GM23338 (cell line): ENCODE data around the gene PLA2G2A. TPM values are rescaled to one million over a fixed set of nuclear protein-coding genes. Genes with fewer than 3 reads are reported as not detected.

Experiments
- ATAC-seq: fragments of 200-7000 bp; cut with Tn5 transposase; 3 replicates; pipeline ENCODE4 v1.9.1; 2020
- DNase-seq: peaks from one replicate; pipeline ENCODE4 v3.0.0-alpha.2; 2015; ENCODE audit warnings: low spot score
- H2AFZ ChIP-seq: fragments of 200-600 bp; sonication (generic); 2 replicates; pipeline ENCODE4 v1.8.0; 2016; ENCODE audit warnings: antibody characterized with exemption, mild to moderate bottlenecking, moderate library complexity
- H3F3A ChIP-seq: fragments of 200-600 bp; sonication (generic); replicated peaks from 2 replicates; pipeline ENCODE4 v1.8.0; 2017; ENCODE audit warnings: antibody characterized with exemption, mixed run types, low read depth
- H3K27ac ChIP-seq: fragments of 200-600 bp; sonication (generic); 2 replicates; pipeline ENCODE4 v1.6.1; 2016; ENCODE audit warnings: low read depth
- H3K27me3 ChIP-seq: fragments of 200-600 bp; sonication (generic); 2 replicates; pipeline ENCODE4 v1.8.0; 2016; ENCODE audit warnings: mild to moderate bottlenecking, mixed run types, moderate library complexity; ENCODE audit not compliant: insufficient read depth
- H3K36me3 ChIP-seq: fragments of 200-600 bp; sonication (generic); 2 replicates; pipeline ENCODE4 v1.8.0; 2016; ENCODE audit warnings: mild to moderate bottlenecking; ENCODE audit not compliant: insufficient read depth
- H3K4me1 ChIP-seq: fragments of 200-600 bp; sonication (generic); 2 replicates; pipeline ENCODE4 v1.8.0; 2016; ENCODE audit warnings: mild to moderate bottlenecking, moderate library complexity; ENCODE audit not compliant: insufficient read depth
- H3K4me2 ChIP-seq: fragments of 200-600 bp; sonication (generic); 2 replicates; pipeline ENCODE4 v1.7.1; 2017; ENCODE audit warnings: mixed run types
- H3K4me3 ChIP-seq: fragments of 200-600 bp; sonication (generic); 2 replicates; pipeline ENCODE4 v1.6.1; 2016; ENCODE audit warnings: mixed run types
- H3K79me2 ChIP-seq: fragments of 200-600 bp; sonication (generic); replicated peaks from 2 replicates; pipeline ENCODE4 v1.8.0; 2017; ENCODE audit warnings: mild to moderate bottlenecking; ENCODE audit not compliant: insufficient read depth
- H3K9me2 ChIP-seq: fragments of 200-600 bp; sonication (generic); 2 replicates; pipeline ENCODE4 v1.8.0; 2017; ENCODE audit not compliant: insufficient read depth
- H4K20me1 ChIP-seq: fragments of 200-600 bp; sonication (generic); replicated peaks from 2 replicates; pipeline ENCODE4 v1.8.0; 2017; ENCODE audit warnings: mild to moderate bottlenecking; ENCODE audit not compliant: insufficient read depth
- H3K27ac Mint-ChIP-seq: 2 replicates; pipeline ENCODE4 v1.8.0; 2020; ENCODE audit warnings: inconsistent platforms, mild to moderate bottlenecking, moderate library complexity, mixed read lengths
- H3K27me3 Mint-ChIP-seq: 3 replicates; pipeline ENCODE4 v1.8.0; 2022; ENCODE audit warnings: low read depth, mild to moderate bottlenecking, moderate library complexity, mixed read lengths, inconsistent platforms; ENCODE audit not compliant: insufficient read depth, poor library complexity
- H3K36me3 Mint-ChIP-seq: 3 replicates; pipeline ENCODE4 v1.8.0; 2021; ENCODE audit warnings: low read depth, mild to moderate bottlenecking, inconsistent platforms, moderate library complexity, mixed read lengths
- H3K4me1 Mint-ChIP-seq: 3 replicates; pipeline ENCODE4 v1.8.0; 2020; ENCODE audit warnings: mild to moderate bottlenecking, inconsistent platforms, mixed read lengths
- H3K4me3 Mint-ChIP-seq: 3 replicates; pipeline ENCODE4 v1.8.0; 2021; ENCODE audit warnings: moderate library complexity, mild to moderate bottlenecking, inconsistent platforms, mixed read lengths
- H3K9me3 Mint-ChIP-seq: 3 replicates; pipeline ENCODE4 v1.8.0; 2020; ENCODE audit warnings: moderate library complexity, mild to moderate bottlenecking, inconsistent platforms, mixed read lengths
- CREB1 ChIP-seq: fragments of 250-450 bp; sonication (Bioruptor Pico); IDR thresholded peaks from 2 replicates; pipeline ENCODE4 v1.5.0; 2020; ENCODE audit warnings: low read depth, mild to moderate bottlenecking, moderate library complexity
- CTCF ChIP-seq, 2 experiments: fragments of 200-600 bp in 1 of 2; sonication (generic) in 1 of 2; conservative IDR thresholded peaks; 2 replicates each; pipeline versions ENCODE4 v1.5.1 to v1.6.1; 2016 to 2017; ENCODE audit warnings: antibody characterized with exemption in 2 of 2, low read depth in 2 of 2, mild to moderate bottlenecking in 2 of 2, moderate library complexity in 1 of 2
- ETS1 ChIP-seq: IDR thresholded peaks from 2 replicates; pipeline ENCODE4 v1.6.1; 2016; ENCODE audit warnings: antibody characterized with exemption
- EZH2 ChIP-seq: fragments of 200-600 bp; sonication (generic); IDR thresholded peaks from one replicate; pipeline ENCODE4 v1.8.0; 2017; ENCODE audit warnings: antibody characterized with exemption, mild to moderate bottlenecking, low read depth; ENCODE audit not compliant: unreplicated experiment
- EZH2phosphoT487 ChIP-seq: fragments of 200-600 bp; sonication (generic); IDR thresholded peaks from one replicate; pipeline ENCODE4 v1.8.1; 2018; ENCODE audit warnings: antibody characterized with exemption; ENCODE audit not compliant: unreplicated experiment
- JUNB ChIP-seq: IDR thresholded peaks from one replicate; pipeline ENCODE4 v1.6.1; 2016; ENCODE audit warnings: antibody characterized with exemption; ENCODE audit not compliant: unreplicated experiment
- NANOG ChIP-seq: IDR thresholded peaks from 2 replicates; pipeline ENCODE4 v1.6.1; 2016; ENCODE audit warnings: antibody characterized with exemption, borderline replicate concordance
- POLR2AphosphoS5 ChIP-seq: IDR thresholded peaks from 2 replicates; pipeline ENCODE4 v1.6.1; 2016; ENCODE audit warnings: antibody characterized with exemption, low read depth
- REST ChIP-seq: IDR thresholded peaks from one replicate; pipeline ENCODE4 v1.6.1; 2018; ENCODE audit warnings: antibody characterized with exemption; ENCODE audit not compliant: unreplicated experiment
- STAT1 ChIP-seq: IDR thresholded peaks from one replicate; pipeline ENCODE4 v1.6.1; 2016; ENCODE audit warnings: antibody characterized with exemption; ENCODE audit not compliant: unreplicated experiment
- ZNF114 ChIP-seq: fragments of 250-450 bp; sonication (Bioruptor Pico); IDR thresholded peaks from 2 replicates; pipeline ENCODE4 v1.5.0; 2020; ENCODE audit warnings: mild to moderate bottlenecking, moderate library complexity
- ZNF331 ChIP-seq: fragments of 250-450 bp; sonication (Bioruptor Pico); IDR thresholded peaks from 2 replicates; pipeline ENCODE4 v1.5.0; 2020; ENCODE audit warnings: low read depth, mild to moderate bottlenecking, moderate library complexity
- polyA plus RNA-seq: library from polyadenylated mRNA; unstranded; fragments of >200 nt; fragmentation: Nextera tagmentation; extraction: Ambion mirVana; gene quantifications from 2 replicates; pipeline ENCODE4 v1.2.1, GENCODE V29; 2016
- total RNA-seq: library from RNA; depleted of rRNA; stranded (reverse); fragments of >200 nt; shearing (Covaris generic); gene quantifications from 2 replicates; pipeline ENCODE4 v1.2.3, GENCODE V29; 2014

The PLA2G2A gene
- total and polyA plus RNA-seq, 2 experiments from 2014 or later: 0.55 TPM; not detected in 1

GRCh38 chr1:19981170-19981506 is 1.7 kb upstream of the PLA2G2A start (continued):
- no peak for TF ChIP-seq REST
- no peak for TF ChIP-seq ZNF114 (CRISPR knock-in tag)
- no peak for TF ChIP-seq EZH2
- no peak for TF ChIP-seq CTCF (conservative IDR thresholded peaks at IDR 0.05; ENCODE audit: low read depth in 2 of 2)
- no peak for TF ChIP-seq EZH2phosphoT487
- TF ChIP-seq ZNF331 (CRISPR knock-in tag): no peak
- no peak for TF ChIP-seq STAT1

- Histone ChIP-seq H2AFZ (no peak overlapping the region), H3K27ac (no peak overlapping the region), H3K36me3 (no peaks in the 10 kb centered on the region), H3K4me2 (no peak overlapping the region), H3K4me1 (peaks cover 18% of the 10 kb centered on the region), H3K27me3 (no peaks in the 10 kb centered on the region), H4K20me1 (no peaks in the 10 kb centered on the region), H3K9me2 (peaks cover 17% of the 10 kb centered on the region; the same call in 1 of the 2 replicates), H3K79me2 (no peaks in the 10 kb centered on the region), H3K4me3 (no peak overlapping the region), H3F3A (no peaks in the 10 kb centered on the region)
- Mint-ChIP-seq H3K27me3 (peaks cover 10% of the 10 kb centered on the region), H3K9me3 (peaks cover 11% of the 10 kb centered on the region; the same call in 2 of the 3 replicates), H3K4me3 (no peak overlapping the region), H3K36me3 (peaks cover 16% of the 10 kb centered on the region), H3K4me1 (peaks cover 25% of the 10 kb centered on the region), H3K27ac (no peak overlapping the region)
- no peak for ATAC-seq
- no peak for DNase-seq
- TF ChIP-seq CREB1 (no peak), ETS1 (no peak), ZNF114 (CRISPR knock-in tag) (no peak), JUNB (no peak), NANOG (no peak), EZH2 (no peak), REST (no peak), STAT1 (no peak), POLR2AphosphoS5 (no peak), EZH2phosphoT487 (no peak), ZNF331 (CRISPR knock-in tag) (no peak)
Measured at GRCh38 chr1:19980314-19980713, 896 bp upstream of the PLA2G2A start.
